Activated CD8-positive, alpha-beta memory T cell treated with anti-CD3 and anti-CD28 coated beads, Interleukin-2, amount 10 ng/mL, durations not matched to agents 7 days and 5 days (primary cell): ENCODE data around the gene HOXD3. TPM values are rescaled to one million over a fixed set of nuclear protein-coding genes. Genes with fewer than 3 reads are reported as not detected.

Experiments used
- ATAC-seq: fragments of 150-1000 bp; cut with Tn5 transposase; one replicate; pipeline ENCODE4 v1.10.0; 2021; ENCODE audit warnings: moderate library complexity
- CTCF ChIA-PET: fragments of 350-600 bp; sonication (Branson Sonifier 250); formaldehyde crosslinking; loops from one replicate; lab custom pipeline; 2021; ENCODE audit warnings: antibody characterized with exemption; lab: Charles Lee
- DNase-seq: peaks from one replicate; pipeline ENCODE4 v3.0.0-alpha.2; 2020
- H3K27ac Mint-ChIP-seq: one replicate; pipeline ENCODE4 v1.8.0; 2021; ENCODE audit warnings: mild to moderate bottlenecking, mixed read lengths
- H3K27me3 Mint-ChIP-seq: one replicate; pipeline ENCODE4 v1.8.0; 2021; ENCODE audit warnings: mixed read lengths
- H3K36me3 Mint-ChIP-seq: one replicate; pipeline ENCODE4 v1.8.0; 2021; ENCODE audit warnings: mild to moderate bottlenecking, mixed read lengths
- H3K4me1 Mint-ChIP-seq: one replicate; pipeline ENCODE4 v1.8.0; 2021; ENCODE audit warnings: mixed read lengths
- H3K4me3 Mint-ChIP-seq: one replicate; pipeline ENCODE4 v1.8.0; 2021; ENCODE audit warnings: mild to moderate bottlenecking, moderate library complexity, mixed read lengths
- H3K9me3 Mint-ChIP-seq: one replicate; pipeline ENCODE4 v1.8.0; 2022; ENCODE audit warnings: low read depth, mixed read lengths
- total RNA-seq, 2 experiments: library from RNA; stranded (reverse); gene quantifications; one replicate each; pipeline ENCODE4 v1.2.3, GENCODE V29; 2021

The HOXD3 gene
- total RNA-seq, 2 experiments from 2014 or later = not detected

DNA sequence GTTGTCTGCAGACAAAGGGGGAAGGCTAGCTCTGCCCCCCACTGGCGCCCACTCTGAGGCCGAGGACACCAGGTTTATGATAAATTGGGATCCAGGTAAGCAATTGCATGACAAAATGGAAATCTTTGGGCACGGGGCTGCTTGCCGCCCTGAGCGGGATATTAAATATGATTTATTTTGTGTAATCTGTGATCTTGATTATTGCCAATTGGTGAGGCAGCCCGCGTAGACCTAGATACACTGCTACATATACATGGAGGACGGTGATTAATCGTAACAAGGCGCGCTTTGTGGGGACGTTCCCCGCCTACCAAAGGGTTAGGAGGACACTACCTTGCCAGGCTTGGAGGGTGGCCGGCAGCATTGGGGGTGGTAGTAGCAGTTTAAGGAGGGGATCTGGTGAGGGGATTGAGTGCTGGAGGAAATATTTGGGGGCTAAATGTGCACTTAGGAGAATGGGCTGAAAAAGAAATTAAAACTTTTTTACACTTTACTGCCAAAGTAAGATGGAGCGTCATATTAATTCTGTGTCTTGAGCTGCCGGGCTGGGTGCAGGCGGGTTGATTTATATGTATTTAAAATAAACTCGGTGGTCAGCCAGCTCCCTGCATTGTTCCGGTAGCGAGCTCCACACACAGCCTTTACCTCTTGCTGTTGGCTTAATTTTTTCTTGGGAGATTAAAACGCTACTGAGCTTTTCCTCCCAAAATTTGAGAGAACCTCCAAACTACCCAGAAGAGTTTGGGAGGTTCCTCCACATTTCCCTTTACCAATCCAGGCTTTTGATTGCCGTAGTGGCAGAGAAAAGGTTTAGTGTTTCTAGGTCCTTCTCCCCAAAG, 4.1 kb downstream of the HOXD3 start:
- DNase-seq (no peak), ATAC-seq (no peak)
- Mint-ChIP-seq H3K9me3 (no peaks in the 10 kb centered on the region), H3K27ac (peak overlapping the region; percentile 22), H3K4me1 (peaks cover 7% of the 10 kb centered on the region), H3K36me3 (peaks cover 4% of the 10 kb centered on the region), H3K27me3 (peaks cover 89% of the 10 kb centered on the region), H3K4me3 (no peak overlapping the region)
- CTCF ChIA-PET = interaction anchor here (1.0 to 2.0 kb wide), 7 partner anchors 17 to 393 kb away, joined by 3 to 6 read pairs (median 4); no protein-coding TSS in a partner anchor

DNA sequence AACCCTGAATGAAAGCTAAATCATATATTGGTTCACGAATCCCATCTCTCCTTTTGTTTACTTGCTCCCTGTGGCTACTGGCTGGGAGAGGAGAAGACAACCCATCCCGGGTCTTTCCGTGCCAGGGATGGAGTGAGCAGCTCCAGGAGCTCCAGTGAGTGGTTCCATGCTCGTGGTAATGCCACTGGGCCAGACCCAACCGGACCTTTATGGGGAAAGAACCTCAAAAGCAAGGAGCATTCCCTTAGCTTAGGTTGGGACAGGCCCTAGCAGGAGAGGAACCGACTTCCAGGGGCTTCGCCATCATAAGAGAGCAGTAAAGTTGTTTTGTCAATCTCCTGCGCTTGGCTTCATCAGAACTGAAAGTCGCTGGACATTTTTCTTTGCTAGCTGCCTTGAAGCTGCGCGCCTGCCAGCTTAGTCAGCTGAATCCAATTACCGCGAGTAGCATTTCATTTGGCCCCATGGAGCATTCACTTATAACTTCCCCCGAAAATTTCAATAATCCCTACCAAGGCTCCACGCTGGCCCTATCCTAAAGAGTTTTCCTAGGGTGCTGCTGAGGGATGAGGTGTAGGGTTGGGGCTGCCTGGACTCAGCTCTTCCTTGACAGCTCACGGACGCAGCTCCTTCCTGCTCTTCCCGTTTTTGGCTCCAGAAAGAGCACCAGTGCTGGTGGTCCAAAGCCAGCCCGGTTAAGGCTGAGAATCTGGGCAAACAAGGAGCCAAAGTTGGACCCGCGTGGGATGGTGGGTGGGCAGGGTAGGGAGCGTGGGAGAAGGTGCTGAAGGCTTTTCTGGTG, 4.9 kb downstream of the HOXD3 start:
- Mint-ChIP-seq H3K4me3 (no peak overlapping the region), H3K9me3 (no peaks in the 10 kb centered on the region), H3K27me3 (peaks cover 90% of the 10 kb centered on the region), H3K4me1 (peaks cover 7% of the 10 kb centered on the region), H3K27ac (no peak overlapping the region), H3K36me3 (peaks cover 4% of the 10 kb centered on the region)
- DNase-seq (no peak), ATAC-seq (no peak)
- CTCF ChIA-PET = interaction anchor here (0.6 to 2.0 kb wide), 7 partner anchors 10 to 475 kb away, joined by 3 to 6 read pairs (median 3); no protein-coding TSS in a partner anchor

DNA sequence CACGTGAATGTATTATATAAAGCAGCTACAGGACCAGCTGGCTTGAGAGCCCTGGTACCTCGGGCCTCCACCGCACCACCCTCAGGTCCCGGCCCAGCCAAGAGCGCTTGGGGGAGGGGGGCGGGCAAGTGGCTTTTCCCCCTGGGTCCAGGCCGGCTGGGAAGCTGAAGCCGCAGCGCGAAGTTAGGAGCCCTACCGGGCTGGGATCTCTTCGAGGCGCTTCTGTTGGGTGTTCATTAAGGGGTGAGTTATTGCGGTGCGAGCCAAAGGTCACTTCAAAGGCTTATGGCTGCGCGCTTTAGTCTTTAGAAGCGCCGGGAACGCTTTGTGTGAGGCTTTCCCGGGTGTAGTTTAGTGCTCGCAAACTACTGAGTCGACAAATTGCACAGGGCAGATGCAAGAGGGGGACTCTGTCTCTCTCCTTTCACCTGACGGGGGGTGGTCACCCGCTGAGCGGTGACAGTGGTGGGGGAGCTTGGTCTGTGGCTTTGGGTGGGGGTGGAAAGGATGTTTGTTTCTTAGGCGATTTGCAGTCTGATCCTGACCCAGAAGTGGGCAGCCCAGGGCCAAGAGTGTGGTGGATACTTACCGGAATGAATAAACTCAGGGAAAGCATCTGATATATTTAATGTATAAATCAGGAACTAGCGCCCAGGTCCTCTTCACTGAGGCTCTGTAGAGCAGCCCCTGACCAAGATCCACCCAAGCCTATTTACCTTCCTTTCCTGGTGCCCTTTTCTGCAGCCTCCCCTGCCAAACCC, 6.0 kb downstream of the HOXD3 start:
- Mint-ChIP-seq H3K4me1 (peaks cover 5% of the 10 kb centered on the region), H3K9me3 (no peaks in the 10 kb centered on the region), H3K4me3 (no peak overlapping the region), H3K27me3 (peaks cover 92% of the 10 kb centered on the region), H3K27ac (no peak overlapping the region), H3K36me3 (peaks cover 4% of the 10 kb centered on the region)
- DNase-seq (no peak), ATAC-seq (no peak)
- CTCF ChIA-PET = interaction anchor here (0.7 to 2.0 kb wide), 2 partner anchors 9 to 35 kb away, joined by 3 to 6 read pairs; no protein-coding TSS in a partner anchor

DNA sequence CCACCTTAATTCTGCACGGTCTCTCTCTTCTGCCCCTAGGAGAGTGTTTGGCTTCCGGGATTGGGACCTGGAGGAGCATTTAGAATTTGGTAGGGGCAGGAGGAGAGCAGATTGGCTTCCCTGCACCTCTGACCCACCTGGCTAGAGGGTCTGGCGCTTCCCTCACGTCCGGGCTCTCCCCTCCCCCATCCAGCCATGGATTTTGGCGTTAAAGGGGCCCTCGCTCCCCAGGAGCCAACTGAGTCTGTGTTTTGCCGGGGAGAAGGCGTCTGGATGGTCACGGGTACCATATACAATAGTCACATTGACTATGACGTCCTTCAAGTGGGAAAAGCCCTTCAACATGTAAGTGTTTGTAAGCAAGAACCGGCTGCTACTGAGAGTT, 6.6 kb downstream of the HOXD3 start:
- Mint-ChIP-seq H3K9me3 (no peaks in the 10 kb centered on the region), H3K36me3 (peaks cover 3% of the 10 kb centered on the region), H3K27me3 (peaks cover 87% of the 10 kb centered on the region), H3K4me1 (peaks cover 3% of the 10 kb centered on the region), H3K27ac (peak overlapping the region; percentile 52), H3K4me3 (no peak overlapping the region)
- DNase-seq (no peak), ATAC-seq (no peak)
- CTCF ChIA-PET = no interaction called here

DNA sequence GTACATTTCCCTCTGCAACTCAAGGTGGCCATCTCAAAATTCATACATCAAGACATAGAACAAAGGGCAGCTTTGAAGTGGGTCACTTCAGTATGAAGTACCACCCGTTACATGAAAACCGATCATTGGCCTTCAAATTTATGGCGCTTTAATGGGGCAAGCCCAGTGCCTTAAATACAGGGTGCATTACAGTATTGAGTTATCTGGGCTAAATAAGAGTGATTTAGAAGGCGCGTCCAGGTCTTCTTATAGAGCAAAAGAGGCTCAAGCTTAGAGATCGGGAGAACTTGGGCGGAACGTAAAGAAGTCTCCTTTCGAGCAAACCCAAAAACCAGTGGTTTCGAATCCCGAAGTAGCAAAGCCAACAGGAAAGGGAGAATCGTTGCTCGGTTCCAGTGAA, 7.1 kb downstream of the HOXD3 start:
- peak overlapping the region; percentile 8 for H3K4me3 Mint-ChIP-seq
- H3K36me3 Mint-ChIP-seq = peaks cover 3% of the 10 kb centered on the region
- CTCF ChIA-PET = no interaction called here
- peaks cover 3% of the 10 kb centered on the region for H3K4me1 Mint-ChIP-seq
- peak overlapping the region; percentile 52 for H3K27ac Mint-ChIP-seq
- DNase-seq (no peak), ATAC-seq (no peak)
- H3K9me3 Mint-ChIP-seq = no peaks in the 10 kb centered on the region
- H3K27me3 Mint-ChIP-seq = peaks cover 86% of the 10 kb centered on the region

DNA sequence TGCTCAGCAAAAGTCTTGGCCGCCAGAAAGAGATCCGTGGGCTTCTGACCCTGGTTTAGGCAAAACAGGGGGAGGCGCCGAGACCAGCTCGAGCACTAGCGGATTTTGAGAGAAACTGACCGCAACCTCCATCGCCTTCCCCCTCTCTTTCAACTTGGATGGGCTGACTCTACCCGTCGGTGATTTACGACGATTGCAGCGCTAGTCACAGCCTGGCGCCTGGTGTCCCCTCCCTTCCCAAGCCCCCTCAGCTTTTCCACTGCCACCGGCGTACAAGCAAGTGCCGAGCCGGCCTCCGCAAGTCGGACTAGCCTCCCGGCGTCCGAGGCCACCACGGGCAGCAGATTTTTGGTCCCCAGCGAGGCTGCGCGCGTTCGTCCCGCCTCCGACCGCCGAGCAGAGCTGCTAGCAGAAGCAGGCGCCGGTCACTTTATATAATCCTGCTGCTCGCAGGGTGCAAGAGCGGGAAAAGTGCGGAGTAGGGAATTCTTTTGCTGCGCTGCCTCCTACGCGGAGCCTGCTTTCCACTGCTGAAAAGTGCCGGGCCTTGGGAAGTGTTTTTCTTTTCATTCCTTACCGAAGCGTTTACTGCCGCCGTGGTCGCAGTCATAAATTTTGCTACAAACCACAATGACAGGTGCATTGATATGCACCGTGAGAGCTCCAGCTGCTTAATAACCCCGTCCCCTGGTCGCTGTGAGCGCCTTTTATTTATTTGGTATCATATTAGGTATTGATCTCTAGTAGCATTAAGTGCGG, 7.7 kb downstream of the HOXD3 start:
- no peak for DNase-seq
- H3K4me3 Mint-ChIP-seq = no peak overlapping the region
- H3K9me3 Mint-ChIP-seq = no peaks in the 10 kb centered on the region
- ATAC-seq = no peak
- H3K27ac Mint-ChIP-seq = peak overlapping the region; percentile 49
- H3K4me1 Mint-ChIP-seq = peaks cover 3% of the 10 kb centered on the region
- CTCF ChIA-PET = no interaction called here
- H3K36me3 Mint-ChIP-seq = peaks cover 3% of the 10 kb centered on the region
- peaks cover 86% of the 10 kb centered on the region for H3K27me3 Mint-ChIP-seq

DNA sequence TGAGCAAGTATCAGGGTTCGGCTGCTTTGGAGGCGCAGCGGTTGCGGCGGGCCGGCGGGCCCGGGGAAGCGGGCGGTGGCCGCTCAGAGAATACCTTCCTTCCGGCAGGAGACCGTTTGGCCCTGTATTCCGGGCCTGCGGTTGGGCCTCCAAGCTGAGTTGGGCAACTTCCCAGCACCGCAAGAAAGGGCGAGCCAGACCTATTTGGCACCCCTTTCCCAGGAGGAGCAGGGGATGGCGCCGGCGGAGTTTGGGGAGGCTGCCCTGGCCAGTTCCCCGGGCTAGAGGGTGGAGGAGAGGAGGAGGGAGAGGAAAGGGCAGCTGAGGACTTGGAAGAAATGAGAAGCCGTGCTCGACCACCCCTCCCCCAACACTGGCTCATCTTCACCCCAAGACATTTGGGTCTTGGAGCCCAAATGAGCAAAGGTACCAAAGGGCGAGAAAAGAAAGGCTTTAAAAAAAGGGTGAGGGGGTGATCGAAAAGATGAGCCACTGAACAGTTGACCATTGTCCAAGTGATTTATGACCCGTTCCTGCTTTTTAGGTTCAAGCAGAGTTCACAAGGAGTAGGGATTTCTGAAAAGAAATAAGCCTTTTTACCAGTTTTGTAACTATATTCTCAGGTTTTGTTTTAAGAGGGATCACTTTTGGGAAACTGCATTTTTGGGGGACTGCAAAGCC, 8.4 kb downstream of the HOXD3 start:
- no peak for DNase-seq
- H3K27ac Mint-ChIP-seq = peak overlapping the region; percentile 49
- no peak overlapping the region for H3K4me3 Mint-ChIP-seq
- peaks cover 3% of the 10 kb centered on the region for H3K4me1 Mint-ChIP-seq
- peaks cover 3% of the 10 kb centered on the region for H3K36me3 Mint-ChIP-seq
- ATAC-seq = no peak
- CTCF ChIA-PET = interaction anchor here (1.6 kb wide), 1 partner anchor 286 kb away, joined by 3 read pairs; no protein-coding TSS in a partner anchor
- H3K27me3 Mint-ChIP-seq = peaks cover 84% of the 10 kb centered on the region
- no peaks in the 10 kb centered on the region for H3K9me3 Mint-ChIP-seq

DNA sequence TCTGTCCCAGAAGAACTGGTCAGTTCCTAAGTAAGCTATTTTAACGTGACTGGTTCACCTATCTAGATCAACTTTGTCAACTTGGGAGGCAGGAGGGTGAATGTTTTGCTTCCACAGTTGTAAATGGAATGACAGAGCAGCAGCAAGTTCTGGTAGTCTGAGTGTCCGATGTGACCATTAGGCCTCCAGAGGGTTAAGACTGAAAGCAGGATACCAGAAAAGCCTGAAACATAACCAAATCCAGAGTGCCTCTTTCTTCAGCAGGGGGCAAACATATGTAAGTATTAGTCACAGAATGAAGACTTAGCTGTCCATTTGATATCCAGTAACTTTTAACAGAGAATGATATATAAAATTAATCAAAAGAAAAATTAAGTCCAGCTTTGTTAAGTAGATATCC, 9.2 kb downstream of the HOXD3 start:
- ATAC-seq (no peak), DNase-seq (no peak)
- CTCF ChIA-PET = interaction anchor here (1.0 to 1.9 kb wide), 3 partner anchors 19 to 286 kb away, joined by 3 to 5 read pairs (median 3); no protein-coding TSS in a partner anchor
- Mint-ChIP-seq H3K4me1 (peaks cover 3% of the 10 kb centered on the region), H3K27me3 (peaks cover 84% of the 10 kb centered on the region), H3K36me3 (peaks cover 3% of the 10 kb centered on the region), H3K4me3 (no peak overlapping the region), H3K27ac (no peak overlapping the region), H3K9me3 (no peaks in the 10 kb centered on the region)

DNA sequence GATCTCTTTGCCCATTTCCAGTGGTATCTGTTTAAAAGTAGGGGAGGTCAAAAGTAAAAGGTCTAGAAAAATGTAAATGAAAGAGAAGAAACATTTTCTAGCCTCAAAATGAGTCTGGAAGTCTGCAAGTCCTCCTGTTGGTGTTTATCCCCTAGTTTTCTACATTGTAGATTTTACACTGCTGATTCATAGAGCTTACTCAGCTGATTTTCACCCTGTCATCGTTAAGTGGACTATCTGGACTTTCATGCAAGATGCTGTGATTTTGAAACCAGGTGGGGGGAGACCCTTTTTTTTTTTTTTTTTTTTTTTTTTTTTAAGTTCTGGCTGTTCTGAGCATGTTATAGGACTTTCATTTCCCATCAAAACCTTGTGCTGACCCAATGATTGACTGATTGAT, 10.3 kb downstream of the HOXD3 start:
- Mint-ChIP-seq H3K4me1 (peaks cover 3% of the 10 kb centered on the region), H3K9me3 (no peaks in the 10 kb centered on the region), H3K27me3 (peaks cover 83% of the 10 kb centered on the region), H3K4me3 (no peak overlapping the region), H3K36me3 (peaks cover 3% of the 10 kb centered on the region), H3K27ac (no peak overlapping the region)
- CTCF ChIA-PET = interaction anchor here (0.7 to 1.9 kb wide), 3 partner anchors 26 to 284 kb away, joined by 3 to 5 read pairs (median 3); no protein-coding TSS in a partner anchor
- ATAC-seq (no peak), DNase-seq (no peak)

DNA sequence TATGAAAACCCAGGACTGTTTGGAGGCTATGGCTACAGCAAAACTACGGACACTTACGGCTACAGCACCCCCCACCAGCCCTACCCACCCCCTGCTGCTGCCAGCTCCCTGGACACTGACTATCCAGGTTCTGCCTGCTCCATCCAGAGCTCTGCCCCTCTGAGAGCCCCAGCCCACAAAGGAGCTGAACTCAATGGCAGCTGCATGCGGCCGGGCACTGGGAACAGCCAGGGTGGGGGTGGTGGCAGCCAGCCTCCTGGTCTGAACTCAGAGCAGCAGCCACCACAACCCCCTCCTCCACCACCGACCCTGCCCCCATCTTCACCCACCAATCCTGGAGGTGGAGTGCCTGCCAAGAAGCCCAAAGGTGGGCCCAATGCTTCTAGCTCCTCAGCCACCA, 12.1 kb downstream of the HOXD3 start:
- H3K36me3 Mint-ChIP-seq = peaks cover 2% of the 10 kb centered on the region
- no peak overlapping the region for H3K4me3 Mint-ChIP-seq
- peaks cover 4% of the 10 kb centered on the region for H3K4me1 Mint-ChIP-seq
- ATAC-seq (no peak), DNase-seq (no peak)
- CTCF ChIA-PET = interaction anchor here (1.0 to 1.8 kb wide), 4 partner anchors 42 to 286 kb away, joined by 3 to 4 read pairs (median 4); no protein-coding TSS in a partner anchor
- H3K27ac Mint-ChIP-seq = no peak overlapping the region
- no peaks in the 10 kb centered on the region for H3K9me3 Mint-ChIP-seq
- H3K27me3 Mint-ChIP-seq = peaks cover 85% of the 10 kb centered on the region

DNA sequence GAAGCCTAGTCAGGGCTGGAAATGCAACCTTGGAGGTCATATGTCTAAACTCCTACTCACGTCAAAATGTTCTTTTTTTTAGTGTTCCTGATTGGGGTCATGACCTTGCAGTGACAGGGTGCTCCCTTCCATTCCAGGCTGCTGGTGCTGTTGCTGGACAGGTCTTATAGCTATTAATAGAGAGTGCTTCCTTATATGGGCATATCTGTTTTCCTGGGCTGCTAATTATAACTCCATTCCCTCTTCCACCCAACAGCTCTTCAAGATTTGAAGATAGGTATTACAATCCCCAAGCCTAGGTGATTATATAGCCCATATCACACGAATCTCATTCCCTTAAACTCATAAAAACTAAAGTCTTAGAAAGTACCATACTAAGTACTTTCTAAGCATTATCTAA, 12.6 kb downstream of the HOXD3 start:
- no peak for ATAC-seq

More for the DNA sequence above, 12.6 kb downstream of the HOXD3 start:
- Mint-ChIP-seq H3K9me3 (no peaks in the 10 kb centered on the region), H3K27me3 (peaks cover 85% of the 10 kb centered on the region), H3K36me3 (no peaks in the 10 kb centered on the region), H3K27ac (no peak overlapping the region), H3K4me1 (peaks cover 2% of the 10 kb centered on the region), H3K4me3 (no peak overlapping the region)
- CTCF ChIA-PET = interaction anchor here (1.0 to 1.8 kb wide), 4 partner anchors 42 to 285 kb away, joined by 3 to 4 read pairs (median 4); no protein-coding TSS in a partner anchor
- no peak for DNase-seq
